ENCODE measurements around the gene CERS6.
A peak's percentile ranks its signal among the peaks of the same experiment; 100 is the strongest.
"Not testable (repeated sequence)": the region's sequence is repeated elsewhere in the genome, so short reads cannot be mapped to it uniquely, and the experiment has no call there.

Gene CERS6

GRCh38 chr2:168501466-168502065, 45.5 kb downstream of the CERS6 start:
- DNase-seq (ENCODE audit: low spot score) = no peak

GRCh38 chr2:168502852-168503251, 46.8 kb downstream of the CERS6 start:
- not testable (repeated sequence) for DNase-seq (ENCODE audit: low spot score)

GRCh38 chr2:168503901-168504300, 47.8 kb downstream of the CERS6 start:
- no peak for DNase-seq (ENCODE audit: low spot score)

GRCh38 chr2:168504323-168504722, 48.3 kb downstream of the CERS6 start:
- no peak for DNase-seq (ENCODE audit: low spot score)

DNA sequence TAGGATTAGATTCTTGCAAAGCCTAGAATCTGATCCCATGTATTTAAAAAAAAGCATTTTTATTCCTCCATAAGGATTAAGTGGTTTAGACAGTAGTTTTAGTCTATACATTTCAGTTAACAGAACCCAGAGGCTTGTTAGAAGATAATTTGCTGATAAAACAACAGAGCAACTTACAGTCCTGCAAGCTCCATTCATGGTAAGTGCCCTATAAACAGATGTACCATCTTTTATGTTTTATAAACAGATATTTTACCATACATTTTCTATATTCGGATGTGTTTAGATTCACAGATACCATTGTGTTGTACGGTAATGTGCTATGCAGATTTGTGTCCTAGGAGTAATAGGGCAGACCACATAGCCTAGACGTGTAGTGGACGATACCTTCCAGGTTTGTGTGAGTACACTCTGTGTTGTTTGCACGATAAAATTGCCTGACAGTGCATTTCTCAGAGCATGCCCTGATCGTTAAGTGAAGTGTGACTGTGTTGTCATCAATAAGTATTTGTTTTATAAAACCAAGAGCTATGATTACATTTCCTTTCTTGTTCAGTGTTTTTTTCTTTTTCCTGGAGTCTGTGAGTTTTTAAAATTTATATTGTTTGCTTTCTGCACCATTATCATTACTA, 54.2 kb downstream of the CERS6 start:
- DNase-seq (ENCODE audit: low spot score) = no peak

GRCh38 chr2:168514692-168515091, 58.6 kb downstream of the CERS6 start:
- DNase-seq (ENCODE audit: low spot score) = no peak

DNA sequence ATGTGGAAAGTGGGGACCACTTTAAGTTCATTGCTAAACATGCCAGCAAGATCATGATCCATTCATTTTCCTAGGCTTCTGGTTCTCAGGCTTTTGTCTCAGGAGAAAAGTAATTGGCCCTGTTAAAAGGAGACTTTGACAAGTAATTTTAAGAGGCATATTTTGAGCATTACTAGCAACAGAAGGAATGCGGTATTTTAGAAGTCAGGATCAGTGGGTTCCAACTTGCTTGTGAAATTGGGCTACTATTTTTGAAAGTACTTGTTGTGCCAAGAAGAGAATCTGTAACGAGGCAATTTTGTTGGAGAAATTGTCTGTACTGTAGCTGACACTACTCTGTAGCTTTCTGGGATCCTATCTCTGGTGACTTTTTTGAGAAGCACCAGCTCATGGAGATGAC, 59.4 kb downstream of the CERS6 start:
- DNase-seq (ENCODE audit: low spot score) = peak; percentile 34

GRCh38 chr2:168517816-168518215, 61.7 kb downstream of the CERS6 start:
- DNase-seq (ENCODE audit: low spot score) = no peak

GRCh38 chr2:168518555-168519066, 62.5 kb downstream of the CERS6 start:
- peak; percentile 16 for DNase-seq (ENCODE audit: low spot score)

- DNase-seq (ENCODE audit: low spot score) = no peak
Measured at GRCh38 chr2:168519534-168520308, 63.6 kb downstream of the CERS6 start.

DNA sequence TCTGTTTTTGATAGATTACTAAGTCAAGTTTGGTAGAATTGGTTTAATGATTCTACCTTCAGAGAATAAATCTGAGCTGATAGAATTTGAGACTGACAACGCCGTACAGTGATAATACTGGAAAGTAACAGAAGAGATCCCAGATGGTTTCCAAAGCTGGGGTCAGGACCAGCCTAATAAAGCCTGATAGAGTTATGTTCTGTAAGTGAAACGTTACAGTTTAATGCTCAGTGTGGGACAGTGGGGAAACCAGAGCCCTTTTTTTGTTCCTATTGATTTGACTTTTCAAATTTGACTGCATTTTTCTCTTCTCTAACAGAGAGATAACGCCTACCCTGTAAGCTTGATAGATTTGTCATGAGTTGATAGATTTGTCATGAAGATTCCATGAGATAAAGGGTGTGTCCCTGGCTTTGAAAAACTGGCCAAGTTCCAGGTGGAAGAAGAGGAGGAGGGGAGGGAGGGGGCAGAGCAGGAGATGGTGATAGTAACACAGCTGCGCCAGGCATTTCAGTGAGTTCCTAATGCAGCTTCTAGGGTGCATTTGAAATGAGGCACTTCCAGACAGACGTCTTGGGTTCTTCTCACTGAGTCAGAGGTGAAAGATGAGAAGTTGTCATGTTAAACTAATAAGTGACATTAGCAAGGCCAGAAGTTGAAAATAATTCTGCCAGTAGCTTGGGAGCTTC, 65.1 kb downstream of the CERS6 start:
- DNase-seq (ENCODE audit: low spot score) = no peak

GRCh38 chr2:168522446-168522845, 66.4 kb downstream of the CERS6 start:
- no peak for DNase-seq (ENCODE audit: low spot score)

- no peak for DNase-seq (ENCODE audit: low spot score)
Measured at GRCh38 chr2:168524005-168524404, 67.9 kb downstream of the CERS6 start.

- DNase-seq (ENCODE audit: low spot score) = no peak
Measured at GRCh38 chr2:168525020-168525419, 68.9 kb downstream of the CERS6 start.

- DNase-seq (ENCODE audit: low spot score) = no peak
Measured at GRCh38 chr2:168525716-168526446, 69.8 kb downstream of the CERS6 start.

DNA sequence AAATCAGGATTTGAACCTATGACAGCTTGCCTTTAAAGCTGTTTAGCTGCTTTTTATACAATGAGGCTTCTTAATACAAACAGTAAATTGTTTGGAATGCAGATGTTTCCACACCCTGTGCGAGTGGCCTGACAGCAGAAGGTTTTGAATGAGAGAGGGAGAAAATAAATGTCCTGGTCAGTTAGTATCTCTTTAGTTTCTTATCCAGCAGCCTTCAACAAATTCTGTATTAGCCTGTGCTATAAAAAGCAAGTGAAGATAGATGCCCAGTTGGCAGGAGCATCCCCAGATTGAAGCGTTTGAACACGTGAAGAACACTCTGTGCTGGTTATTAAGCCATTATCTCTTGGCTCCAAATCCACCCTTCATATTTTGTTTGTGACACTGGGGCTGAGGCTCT, 70.6 kb downstream of the CERS6 start:
- no peak for DNase-seq (ENCODE audit: low spot score)

GRCh38 chr2:168528016-168528415, 71.9 kb downstream of the CERS6 start:
- no peak for DNase-seq (ENCODE audit: low spot score)

- DNase-seq (ENCODE audit: low spot score) = no peak
Measured at GRCh38 chr2:168528469-168528868, 72.4 kb downstream of the CERS6 start.

DNA sequence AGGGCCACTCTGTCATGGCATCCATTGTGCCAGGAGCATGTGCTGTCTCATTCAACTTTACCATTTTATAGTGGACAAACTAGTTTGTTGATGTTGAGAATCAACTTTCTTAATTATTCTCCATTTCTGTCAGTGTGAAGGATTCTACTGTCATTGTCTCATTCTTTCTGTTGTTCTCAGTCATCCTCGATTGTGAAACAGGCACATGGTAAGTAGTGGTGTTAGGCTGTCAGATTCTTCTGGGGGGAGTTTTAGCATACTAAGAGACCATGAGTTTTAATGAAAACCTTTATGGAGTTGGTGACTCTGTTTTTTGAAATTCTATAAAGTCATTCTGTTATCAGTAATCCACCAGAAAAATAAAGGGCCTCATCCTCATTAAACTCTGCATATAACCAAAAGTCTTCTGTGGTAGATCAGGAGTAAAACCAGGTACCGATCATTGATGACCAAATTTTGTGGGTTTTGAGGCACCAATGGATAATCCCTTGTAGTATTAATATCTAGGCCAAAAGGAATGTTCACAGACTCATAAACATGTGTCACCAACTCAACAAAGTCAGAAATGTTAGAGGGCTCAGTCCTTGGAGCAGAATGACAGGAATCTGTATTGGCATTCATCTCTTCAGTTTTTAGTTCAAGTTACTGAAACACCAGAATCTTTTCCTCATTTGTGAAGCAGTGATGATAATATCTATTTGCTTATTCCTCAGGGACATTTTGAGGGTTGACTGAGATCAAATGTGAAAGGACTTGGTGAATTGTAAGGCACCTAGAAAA, 73.2 kb downstream of the CERS6 start:
- no peak for DNase-seq (ENCODE audit: low spot score)

DNA sequence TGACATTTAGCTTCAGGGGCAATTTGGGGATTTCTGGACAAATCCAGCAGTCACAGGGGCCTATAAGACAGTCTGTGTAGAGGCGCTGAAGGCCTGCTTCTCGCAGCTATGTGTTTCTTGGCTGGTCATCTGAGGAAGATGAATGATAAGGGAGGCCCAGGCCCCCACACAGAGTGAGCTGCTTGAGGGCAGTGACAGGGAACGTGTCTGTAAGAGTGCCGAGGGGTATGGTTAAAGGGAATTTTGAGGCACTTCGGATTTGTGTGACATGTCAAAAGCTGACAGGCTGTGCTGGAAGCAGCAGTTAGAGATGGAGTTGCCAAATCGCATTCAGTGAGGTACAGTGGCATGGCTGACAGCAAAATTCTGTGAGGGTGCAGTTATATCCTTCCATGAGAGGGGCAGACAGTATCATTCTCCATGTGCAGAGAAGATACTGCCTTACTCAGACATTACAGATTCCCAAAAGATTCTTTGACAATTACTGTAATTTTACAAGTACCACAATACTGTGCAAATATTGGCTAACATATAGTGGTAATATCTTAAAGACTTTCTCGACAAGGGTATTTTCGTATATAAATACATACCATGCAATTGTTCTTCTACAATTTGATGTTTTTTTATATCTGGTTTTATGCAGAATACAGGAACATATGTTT, 74.0 kb downstream of the CERS6 start:
- no peak for DNase-seq (ENCODE audit: low spot score)
